Fibroblast of mammary gland (primary cell): Measurements from ENCODE around the gene SIK2.
A peak's percentile ranks its signal among the peaks of the same experiment; 100 is the strongest.

Experiments
- DNase-seq: peaks from one replicate; pipeline ENCODE4 v3.0.0-alpha.2; 2010; ENCODE audit warnings: low read depth
- H3K4me3 ChIP-seq: 2 replicates; pipeline ENCODE4 v1.5.1; 2011; ENCODE audit warnings: low read depth, mild to moderate bottlenecking, low read length, moderate library complexity; ENCODE audit not compliant: control insufficient read depth
- TF ChIP-seq, protein P1 (sequence below): conservative IDR thresholded peaks from 2 replicates; pipeline ENCODE4 v1.5.1; 2011; ENCODE audit warnings: low read depth, low read length, inconsistent platforms; ENCODE audit not compliant: control insufficient read depth, insufficient read depth

The SIK2 gene

DNA sequence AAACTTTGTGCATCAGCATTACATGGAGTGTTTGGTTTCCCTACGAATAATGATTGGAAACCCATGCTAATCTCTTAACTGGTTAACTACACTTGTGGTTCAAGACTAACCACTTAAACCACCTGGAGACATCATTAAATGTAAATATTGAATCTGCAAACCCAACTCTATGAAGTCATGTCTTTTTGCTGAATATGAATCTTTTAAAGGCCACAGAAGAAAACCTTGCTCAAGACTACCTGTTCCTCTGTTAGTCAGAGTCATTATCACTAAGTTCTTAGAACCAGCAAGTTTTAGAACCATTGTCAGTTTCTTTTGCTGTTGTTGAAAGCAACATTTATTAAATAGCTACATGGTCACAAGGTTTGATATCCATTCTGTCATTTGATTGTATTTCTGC lies 70.7 kb downstream of the SIK2 start:
- no peak for DNase-seq
- H3K4me3 ChIP-seq = no peak overlapping the region
- TF ChIP-seq, protein P1, sequence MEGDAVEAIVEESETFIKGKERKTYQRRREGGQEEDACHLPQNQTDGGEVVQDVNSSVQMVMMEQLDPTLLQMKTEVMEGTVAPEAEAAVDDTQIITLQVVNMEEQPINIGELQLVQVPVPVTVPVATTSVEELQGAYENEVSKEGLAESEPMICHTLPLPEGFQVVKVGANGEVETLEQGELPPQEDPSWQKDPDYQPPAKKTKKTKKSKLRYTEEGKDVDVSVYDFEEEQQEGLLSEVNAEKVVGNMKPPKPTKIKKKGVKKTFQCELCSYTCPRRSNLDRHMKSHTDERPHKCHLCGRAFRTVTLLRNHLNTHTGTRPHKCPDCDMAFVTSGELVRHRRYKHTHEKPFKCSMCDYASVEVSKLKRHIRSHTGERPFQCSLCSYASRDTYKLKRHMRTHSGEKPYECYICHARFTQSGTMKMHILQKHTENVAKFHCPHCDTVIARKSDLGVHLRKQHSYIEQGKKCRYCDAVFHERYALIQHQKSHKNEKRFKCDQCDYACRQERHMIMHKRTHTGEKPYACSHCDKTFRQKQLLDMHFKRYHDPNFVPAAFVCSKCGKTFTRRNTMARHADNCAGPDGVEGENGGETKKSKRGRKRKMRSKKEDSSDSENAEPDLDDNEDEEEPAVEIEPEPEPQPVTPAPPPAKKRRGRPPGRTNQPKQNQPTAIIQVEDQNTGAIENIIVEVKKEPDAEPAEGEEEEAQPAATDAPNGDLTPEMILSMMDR = no peak

DNA sequence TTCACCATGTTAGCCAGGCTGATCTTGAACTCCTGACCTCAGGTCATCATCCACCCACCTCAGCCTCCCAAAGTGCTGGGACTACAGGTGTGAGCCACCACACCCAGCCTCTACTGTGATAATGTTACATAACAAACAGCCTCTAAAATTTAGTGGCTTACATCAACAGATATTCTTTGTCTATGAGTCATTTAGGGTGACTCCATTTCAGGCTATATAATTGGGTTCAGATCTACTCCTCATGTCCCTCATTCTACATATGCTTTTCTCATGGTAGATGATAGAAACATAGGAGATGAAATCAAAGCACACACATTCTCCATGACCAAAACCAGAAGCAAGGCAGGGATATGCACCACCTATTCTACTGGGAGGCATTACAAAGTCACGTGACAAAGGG lies 72.7 kb downstream of the SIK2 start:
- TF ChIP-seq, protein P1 = no peak
- DNase-seq = peak; percentile 57
- H3K4me3 ChIP-seq = no peak overlapping the region

DNA sequence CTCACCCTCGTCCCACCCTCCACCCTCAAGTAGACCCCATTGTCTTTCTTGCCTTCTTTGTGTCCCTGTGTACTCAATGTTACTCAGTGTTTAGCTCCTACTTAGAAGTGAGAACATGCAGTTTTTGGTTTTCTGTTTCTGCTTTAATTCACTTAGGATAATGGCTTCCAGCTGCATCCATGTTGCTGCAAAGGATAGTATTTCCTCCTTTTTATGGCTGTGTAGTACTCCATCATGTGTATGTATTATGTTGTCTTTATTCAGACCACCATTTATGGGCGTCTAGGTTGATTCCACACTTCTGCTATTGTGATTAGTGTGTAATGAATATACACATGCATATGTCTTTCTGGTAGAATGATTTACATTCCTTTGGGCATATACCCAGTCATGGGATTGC lies 73.6 kb downstream of the SIK2 start:
- no peak overlapping the region for H3K4me3 ChIP-seq
- TF ChIP-seq, protein P1 = no peak

DNA sequence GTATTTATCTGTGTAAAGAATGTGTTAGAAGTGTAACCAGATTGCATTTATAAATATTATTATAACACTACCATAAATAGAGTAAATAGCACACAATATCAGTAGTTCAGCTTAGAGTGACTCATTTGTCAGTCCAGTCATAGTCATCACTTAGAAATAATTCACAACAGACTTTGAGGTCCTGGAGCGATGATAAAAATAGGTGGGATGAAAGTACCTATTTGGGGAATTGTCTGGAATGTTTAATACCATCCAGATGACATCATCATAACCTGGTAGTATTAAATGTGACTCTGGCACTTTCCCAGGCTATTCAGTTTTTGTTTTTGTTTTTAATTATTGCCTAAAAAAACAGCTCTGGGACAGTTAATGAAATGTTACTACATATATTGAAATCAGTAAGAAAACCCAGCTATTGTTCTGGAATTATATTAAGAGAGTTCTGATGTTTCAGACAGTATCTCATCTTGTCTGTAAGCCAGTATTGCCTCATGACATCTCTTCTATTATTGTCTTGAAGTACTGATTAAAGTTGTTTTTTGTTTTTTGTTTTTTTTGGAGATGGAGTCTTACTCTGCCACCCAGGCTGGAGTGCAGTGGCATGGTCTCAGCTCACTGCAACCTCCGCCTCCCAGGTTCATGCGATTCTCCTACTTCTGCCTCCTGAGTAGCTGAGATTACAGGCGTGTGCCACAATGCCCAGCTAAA lies 74.8 kb downstream of the SIK2 start:
- H3K4me3 ChIP-seq = no peak overlapping the region
- peak; percentile 65 for DNase-seq
- TF ChIP-seq, protein P1 = no peak

More for the DNA sequence above, 73.6 kb downstream of the SIK2 start:
- no peak for DNase-seq

DNA sequence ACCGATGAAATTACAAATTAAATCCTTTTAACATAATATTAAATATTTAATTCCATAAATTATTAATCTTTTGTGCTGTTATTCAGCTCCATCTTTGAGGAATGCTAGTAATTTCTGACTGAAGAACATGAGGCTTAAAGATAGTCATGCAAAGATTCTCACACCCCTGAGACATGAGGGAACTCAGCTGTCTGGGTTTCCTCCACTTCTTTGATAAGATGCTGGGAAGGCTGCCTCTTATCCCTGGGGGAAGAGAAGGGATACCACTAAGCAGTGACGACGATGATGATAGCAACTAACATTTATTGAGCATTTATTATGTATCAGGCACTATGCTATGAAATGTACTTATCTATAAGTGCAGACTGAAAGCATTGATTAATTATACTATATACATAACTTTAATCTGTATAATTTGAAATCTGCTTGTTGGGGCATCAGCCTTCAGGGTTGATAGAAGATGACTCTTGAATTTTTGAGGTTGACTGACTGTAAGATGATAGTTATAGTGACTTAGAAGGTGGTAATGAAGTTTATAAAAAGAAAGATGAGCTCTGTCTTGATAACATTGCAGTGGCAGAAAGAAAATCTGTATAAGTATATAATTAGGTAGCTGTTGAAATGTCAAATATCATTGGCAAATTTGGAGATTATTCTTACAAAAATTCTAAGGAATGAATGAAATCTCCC lies 78.4 kb downstream of the SIK2 start:
- TF ChIP-seq, protein P1 = no peak
- DNase-seq = no peak
- no peak overlapping the region for H3K4me3 ChIP-seq

DNA sequence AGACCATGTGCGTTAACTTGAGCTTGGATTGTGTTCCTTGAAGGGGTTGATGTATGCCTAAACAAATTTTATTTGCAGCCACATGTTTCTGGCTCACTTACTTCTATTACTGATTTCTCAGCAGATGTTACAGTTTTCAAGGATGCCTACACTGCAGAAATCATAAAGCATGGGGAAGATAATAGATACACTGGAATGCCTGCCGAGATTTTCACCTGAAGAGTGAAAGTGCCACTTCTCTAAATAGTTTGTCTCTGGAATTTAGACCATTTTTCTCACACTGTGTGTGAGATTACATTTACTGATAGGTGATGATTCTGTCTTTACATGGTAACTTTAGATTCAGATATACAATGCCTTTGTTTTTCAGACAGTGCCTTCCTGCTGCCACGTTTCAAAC lies 81.6 kb downstream of the SIK2 start:
- TF ChIP-seq, protein P1 = no peak
- no peak overlapping the region for H3K4me3 ChIP-seq
- DNase-seq = no peak

DNA sequence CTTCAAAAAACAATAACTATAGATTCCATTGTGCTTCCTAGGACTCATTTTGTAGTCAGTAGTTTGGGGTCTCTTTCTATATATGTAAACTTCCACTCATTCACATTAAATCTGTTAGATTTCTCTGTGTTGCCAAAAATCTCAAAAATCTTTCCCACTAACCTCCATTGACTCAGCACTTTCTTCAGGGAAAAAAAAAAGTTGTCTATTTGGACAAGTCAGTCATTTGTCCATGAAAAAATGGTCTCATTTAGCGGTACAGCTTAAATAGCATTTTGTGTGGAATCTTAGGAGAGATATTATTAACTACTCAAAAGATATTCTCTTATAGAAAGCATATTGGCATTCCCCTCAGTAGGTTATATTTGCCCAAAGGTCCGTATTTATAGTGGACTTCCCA lies 82.0 kb downstream of the SIK2 start:
- DNase-seq = no peak
- TF ChIP-seq, protein P1 = no peak

More for the DNA sequence above, 82.0 kb downstream of the SIK2 start:
- no peak overlapping the region for H3K4me3 ChIP-seq
